HG02798 (cell line): Measurements from ENCODE around the gene HNRNPA1.
"Not testable (repeated sequence)": the region's sequence is repeated elsewhere in the genome, so short reads cannot be mapped to it uniquely, and the experiment has no call there.

Experiments used
- ATAC-seq: cut with Tn5 transposase; IDR thresholded peaks from one replicate; pipeline ENCODE4 v1.9.1; 2021; ENCODE audit warnings: mild to moderate bottlenecking; ENCODE audit not compliant: unreplicated experiment, poor library complexity

HNRNPA1 gene

DNA sequence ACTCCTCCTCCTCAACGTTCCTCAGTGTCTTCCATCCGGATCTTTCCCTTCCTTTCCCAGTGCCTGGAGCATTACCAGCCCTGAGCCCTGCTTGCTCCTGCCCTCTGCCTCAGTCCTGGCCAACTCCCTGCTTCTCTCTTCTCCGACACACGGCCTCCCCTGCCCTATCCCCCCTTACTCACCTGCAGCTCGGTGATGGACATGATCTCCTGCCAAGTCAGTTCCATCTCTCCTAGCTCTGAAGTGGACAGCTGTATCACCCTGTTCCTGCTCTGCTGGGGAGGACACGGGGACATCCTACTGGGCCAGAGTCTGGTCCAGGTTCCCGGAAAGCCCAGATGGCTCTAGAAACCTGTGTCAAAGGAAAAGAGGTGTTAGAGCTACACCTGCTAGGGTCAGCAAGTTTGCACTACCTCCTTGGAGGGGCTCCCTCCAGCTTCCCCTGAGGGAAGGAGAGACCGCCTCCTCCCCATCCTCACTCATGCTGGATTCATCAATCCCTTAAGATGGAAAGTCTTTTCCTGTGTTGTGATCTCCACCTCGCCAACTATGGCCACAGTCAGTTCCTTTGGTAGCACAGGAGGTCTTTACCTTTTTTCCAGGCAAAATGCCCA lies 14.5 kb downstream of the HNRNPA1 start:
- ATAC-seq: no peak

- ATAC-seq: no peak
Measured at GRCh38 chr12:54296393-54297099, 16.0 kb downstream of the HNRNPA1 start.

DNA sequence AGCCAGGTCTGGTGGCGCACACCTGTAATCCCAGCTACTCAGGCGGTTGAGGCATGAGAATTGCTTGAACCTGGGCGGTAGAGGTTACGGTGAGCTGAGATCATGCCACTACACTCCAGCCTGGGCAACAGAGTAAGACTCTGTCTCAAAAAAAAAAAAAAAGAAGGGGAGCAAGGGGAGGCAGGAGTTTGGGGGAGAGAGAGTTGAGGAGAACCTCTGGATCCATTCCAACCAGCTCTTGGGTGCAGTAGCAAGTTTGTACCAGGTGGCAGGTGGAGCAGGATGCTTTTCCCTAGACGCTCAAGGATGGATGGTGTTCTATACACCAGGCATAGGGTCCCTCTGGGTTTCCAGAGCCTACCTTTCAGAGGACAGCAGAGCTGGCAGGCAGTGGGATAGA lies 18.4 kb downstream of the HNRNPA1 start:
- ATAC-seq: no peak

DNA sequence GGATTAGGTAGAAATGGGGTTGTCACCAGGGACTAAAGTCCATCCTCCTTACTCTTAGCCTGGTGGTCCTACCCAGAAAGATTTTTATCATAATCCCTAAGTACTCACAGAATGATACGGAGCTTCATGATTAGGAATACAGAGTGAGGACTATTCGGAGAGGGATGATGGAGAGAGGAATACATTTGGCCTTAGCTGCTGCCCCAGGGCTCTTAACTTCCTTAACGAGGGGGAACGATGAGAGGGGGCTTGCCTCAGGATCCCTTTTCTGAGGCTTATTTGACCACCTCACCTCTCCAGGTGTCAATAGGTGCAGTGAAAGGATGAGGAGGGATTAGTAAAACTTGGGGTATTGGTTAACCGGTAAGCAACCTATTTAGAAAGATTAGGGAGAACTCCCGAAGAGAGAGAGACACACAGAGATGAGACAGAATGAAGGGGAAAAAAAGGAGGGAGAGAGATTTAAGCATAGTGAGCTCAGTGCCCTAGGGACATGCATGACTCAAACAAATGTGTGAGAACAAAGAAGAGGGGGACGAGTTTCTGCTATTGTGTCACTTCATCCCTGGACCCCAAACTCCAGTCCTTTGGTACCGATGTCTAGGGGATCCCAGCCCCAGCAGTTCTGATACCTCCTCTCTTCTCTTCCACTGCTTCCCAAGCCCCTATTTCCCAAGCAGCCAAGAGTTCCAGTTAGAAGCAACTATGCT lies 19.1 kb downstream of the HNRNPA1 start:
- no peak for ATAC-seq

DNA sequence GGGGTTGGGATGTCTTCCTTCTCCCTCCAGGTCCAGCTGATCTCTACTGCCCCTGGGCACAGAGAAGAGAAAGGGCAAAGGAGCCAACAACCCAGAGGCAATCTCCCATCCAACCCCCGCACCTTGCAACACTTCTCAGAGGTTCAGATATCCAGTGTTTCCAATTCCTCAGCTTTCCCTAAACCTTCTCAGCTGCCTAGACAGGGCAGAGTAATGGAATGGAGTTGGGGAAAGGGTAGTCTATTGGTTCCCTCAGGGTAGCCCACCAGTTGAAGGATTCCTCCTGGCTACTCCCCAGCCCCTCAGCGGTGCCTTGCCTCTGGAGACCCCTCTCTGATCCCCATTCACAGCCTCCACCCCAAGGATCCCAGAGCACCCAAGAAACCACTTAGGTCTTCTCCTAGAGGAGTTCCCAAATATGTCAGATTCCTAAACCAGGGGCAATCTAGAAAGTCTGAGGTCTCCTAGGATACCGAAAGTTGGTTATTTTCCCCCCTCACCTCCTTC lies 19.8 kb downstream of the HNRNPA1 start:
- no peak for ATAC-seq

DNA sequence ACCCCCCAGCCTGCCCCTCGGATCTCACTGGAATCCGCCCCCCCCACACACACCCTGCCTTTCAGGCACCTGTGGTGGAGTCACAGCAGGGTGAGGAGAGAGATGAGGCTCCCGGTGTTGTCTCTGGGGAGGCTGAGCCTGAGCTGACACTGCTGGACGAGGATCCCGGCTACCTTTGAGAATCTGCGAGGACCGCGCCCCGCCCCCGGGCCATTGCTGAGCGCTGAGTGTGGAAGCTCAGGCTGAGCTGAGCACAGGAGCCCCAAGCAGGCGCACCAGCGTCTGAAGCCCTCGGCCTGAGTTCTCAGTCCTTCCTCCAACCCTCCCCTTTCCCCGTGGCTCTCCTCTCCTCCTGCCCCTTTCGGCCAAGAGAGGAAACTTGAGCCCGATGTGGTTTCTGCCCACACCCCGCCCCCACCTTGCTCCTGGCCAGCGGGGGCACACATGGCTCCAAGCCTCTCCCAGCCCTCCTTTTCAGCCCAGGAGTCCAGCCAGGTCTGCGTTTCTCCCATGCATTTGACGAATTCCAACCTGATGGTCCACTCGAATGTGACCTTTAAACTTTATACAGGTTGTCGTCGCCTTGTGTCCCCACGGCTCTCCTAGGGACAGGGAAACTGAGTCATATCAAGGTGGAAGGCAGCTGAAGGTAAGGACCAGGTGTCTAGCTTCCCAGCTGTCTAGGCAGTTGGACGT lies 20.4 kb downstream of the HNRNPA1 start, which contains the start of gene NFE2:
NFE2 (minus strand) TSS at position 284 of the 696 bp plus-strand sequence. CDS start 5,767 bp downstream, outside the sequence.
- no peak for ATAC-seq

GRCh38 chr12:54301428-54302048 lies 21.0 kb downstream of the HNRNPA1 start:
- ATAC-seq: no peak

DNA sequence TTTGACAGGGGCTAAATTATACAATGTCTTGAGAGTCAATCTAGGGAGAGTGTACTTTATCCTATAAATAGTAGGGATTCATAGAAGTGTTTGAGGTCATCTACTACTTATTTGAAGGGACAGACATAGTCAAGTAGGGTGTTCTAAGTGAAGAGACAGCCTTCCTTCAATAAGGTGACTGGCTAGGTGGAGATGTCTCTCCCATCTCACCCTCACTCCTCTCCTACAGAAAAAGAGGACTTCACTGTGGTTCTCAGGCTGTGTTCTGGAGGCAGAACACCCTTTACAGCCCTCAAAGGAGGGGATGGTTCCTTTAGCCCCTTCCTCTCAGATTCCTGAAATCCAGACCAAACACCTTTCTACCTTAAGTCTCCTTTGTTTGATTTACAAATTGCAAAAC lies 23.1 kb downstream of the HNRNPA1 start:
- no peak for ATAC-seq

- ATAC-seq: no peak
Measured at GRCh38 chr12:54304187-54304810, 23.8 kb downstream of the HNRNPA1 start.

DNA sequence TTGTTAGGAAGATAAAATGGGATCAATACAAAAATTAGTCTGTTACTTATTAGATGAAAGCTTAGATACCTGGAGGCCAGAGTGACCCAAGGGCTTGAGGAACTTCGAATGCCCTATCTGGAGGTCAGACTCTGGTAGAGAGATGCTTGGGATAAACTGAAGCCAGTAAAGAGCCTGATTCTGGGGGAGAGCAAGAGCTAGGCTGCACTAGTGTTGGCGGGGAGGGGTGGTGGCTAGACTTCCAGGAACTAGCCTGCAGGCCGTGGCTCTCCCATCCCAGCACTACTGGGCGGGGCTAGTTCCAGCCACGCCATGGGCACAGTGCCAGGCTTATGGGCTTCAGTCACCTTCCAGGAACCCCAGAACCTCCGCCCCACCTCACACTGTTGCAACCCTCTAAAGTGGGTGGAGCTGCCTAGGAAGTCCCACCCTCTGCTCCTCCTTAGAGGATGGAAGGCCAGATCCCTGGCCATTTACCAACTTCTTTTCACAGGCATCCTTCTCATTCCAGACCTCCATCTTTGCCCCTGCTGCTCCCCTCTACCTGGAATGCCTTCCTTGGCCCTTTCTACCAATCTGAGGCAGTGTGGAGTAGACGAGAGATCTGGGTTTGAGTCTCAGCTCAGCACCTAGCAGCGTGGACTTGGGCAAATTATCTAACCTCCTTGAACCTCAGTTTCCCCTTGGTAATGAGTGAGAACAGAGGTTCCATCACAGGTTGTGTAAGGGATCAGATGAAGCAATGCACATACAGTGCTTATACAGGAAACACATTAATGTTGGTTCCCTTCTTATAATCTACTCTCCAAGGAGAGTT lies 26.6 kb downstream of the HNRNPA1 start:
- ATAC-seq: no peak

- ATAC-seq: no peak
Measured at GRCh38 chr12:54311051-54311450, 30.5 kb downstream of the HNRNPA1 start.

GRCh38 chr12:54312309-54312708 lies 31.8 kb downstream of the HNRNPA1 start:
- not testable (repeated sequence) for ATAC-seq

GRCh38 chr12:54321363-54321762 lies 40.8 kb downstream of the HNRNPA1 start:
- no peak for ATAC-seq

GRCh38 chr12:54324617-54325441 lies 44.3 kb downstream of the HNRNPA1 start, which contains the start of gene COPZ1:
Gene COPZ1, plus strand, starts transcription at chr12:54325131. Its CDS starts 33 bp downstream, at chr12:54325164.
- peak; percentile 100 for ATAC-seq

DNA sequence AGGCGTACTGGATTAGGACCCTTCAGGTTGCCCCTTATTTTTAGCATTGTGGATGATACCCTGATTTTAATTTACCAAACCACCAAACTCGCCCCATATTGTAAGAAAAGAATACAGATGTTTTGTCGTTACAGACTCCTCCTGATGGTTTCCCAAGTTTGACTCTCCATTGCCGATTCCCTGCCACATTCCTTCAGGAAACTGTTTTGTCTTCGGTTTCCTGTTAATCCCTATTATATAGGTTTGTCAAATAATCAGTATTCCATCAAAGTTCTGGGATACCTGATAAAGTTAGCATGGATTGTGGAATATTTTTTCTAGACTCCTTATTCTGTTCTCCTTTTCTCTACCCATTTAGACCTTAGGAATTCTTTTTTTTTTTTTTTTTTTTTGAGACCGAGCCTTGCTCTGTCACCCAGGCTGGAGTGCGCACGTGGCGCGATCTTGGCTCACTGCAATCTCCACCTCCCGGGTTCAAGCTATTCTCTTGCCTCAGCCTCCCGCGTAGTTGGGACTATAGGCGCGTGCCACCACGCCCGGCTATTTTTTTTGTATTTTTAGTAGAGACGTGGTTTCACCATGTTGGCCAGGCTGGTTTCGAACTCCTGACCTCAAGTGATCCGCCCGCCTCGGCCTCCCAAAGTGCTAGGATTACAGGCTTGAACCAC lies 45.0 kb downstream of the HNRNPA1 start:
- ATAC-seq: not testable (repeated sequence)

GRCh38 chr12:54328595-54329337 lies 48.2 kb downstream of the HNRNPA1 start:
- ATAC-seq: no peak

GRCh38 chr12:54329759-54330158 lies 49.2 kb downstream of the HNRNPA1 start:
- no peak for ATAC-seq
